H1 (cell line): ENCODE results near the gene TMEM127. TPM values are rescaled to one million over a fixed set of nuclear protein-coding genes. Genes with fewer than 3 reads are reported as not detected.

Experiments
- CTCF ChIA-PET: fragments of 300-600 bp; sonication (Branson Sonifier 250); formaldehyde crosslinking; loops from one replicate; lab custom pipeline; 2021; ENCODE audit not compliant: partially characterized antibody; lab: Charles Lee
- POLR2A ChIA-PET: fragments of 300-600 bp; sonication (Branson Sonifier 250); formaldehyde crosslinking; loops from one replicate; lab custom pipeline; 2021; ENCODE audit warnings: inconsistent platforms; ENCODE audit not compliant: partially characterized antibody; lab: Charles Lee
- DNase-seq, 2 experiments: peaks; one replicate each; pipeline versions ENCODE4 v3.0.0 to v3.0.0-alpha.2; 2010 to 2022; ENCODE audit warnings: low spot score in 2 of 2, low read depth in 1 of 2, mixed read lengths in 1 of 2
- FAIRE-seq: peaks from 2 replicates; lab custom pipeline; 2011; peaks lifted over from hg19 to GRCh38; lab: Jason Lieb, UNC
- H2AFZ ChIP-seq: 2 replicates; pipeline ENCODE4 v1.8.1; 2012; ENCODE audit warnings: low read length, inconsistent platforms
- H2AK5ac ChIP-seq: 2 replicates; pipeline ENCODE4 v1.6.1; 2013; ENCODE audit warnings: low read depth, low read length
- H2BK120ac ChIP-seq: replicated peaks from 2 replicates; pipeline ENCODE3; 2013; ENCODE audit warnings: low read depth, low read length, inconsistent platforms
- H2BK12ac ChIP-seq: 2 replicates; pipeline ENCODE4 v1.6.1; 2013; ENCODE audit warnings: low read depth, low read length
- H2BK15ac ChIP-seq: 2 replicates; pipeline ENCODE4 v1.6.1; 2013; ENCODE audit warnings: low read length
- H2BK20ac ChIP-seq: 2 replicates; pipeline ENCODE4 v1.6.1; 2013; ENCODE audit warnings: low read length
- H2BK5ac ChIP-seq: 2 replicates; pipeline ENCODE4 v1.6.1; 2013; ENCODE audit warnings: low read depth, low read length
- H3K14ac ChIP-seq: 2 replicates; pipeline ENCODE4 v1.6.1; 2013; ENCODE audit warnings: inconsistent platforms; ENCODE audit not compliant: insufficient read length
- H3K18ac ChIP-seq: 2 replicates; pipeline ENCODE4 v1.6.1; 2013; ENCODE audit warnings: low read length; ENCODE audit errors: extremely low read depth
- H3K23ac ChIP-seq: 2 replicates; pipeline ENCODE4 v1.6.1; 2013; ENCODE audit warnings: inconsistent platforms; ENCODE audit not compliant: insufficient read length
- H3K23me2 ChIP-seq: 2 replicates; pipeline ENCODE4 v1.6.1; 2013; ENCODE audit warnings: low read depth, low read length
- H3K27ac ChIP-seq: 2 replicates; pipeline ENCODE4 v1.6.1; 2011; ENCODE audit warnings: low read depth, low read length, inconsistent platforms
- H3K27me3 ChIP-seq, 4 experiments: replicated peaks in 1 of 4; 1 replicate in 1 of 4; 2 replicates in 3 of 4; pipeline versions ENCODE4 v1.6.1 to v1.8.1; 2011 to 2013; ENCODE audit warnings: low read length in 3 of 4, mild to moderate bottlenecking in 3 of 4, inconsistent platforms in 2 of 4, mixed read lengths in 2 of 4, moderate library complexity in 1 of 4; ENCODE audit not compliant: control insufficient read depth in 3 of 4, insufficient read depth in 3 of 4; ENCODE audit errors: extremely low read depth in 1 of 4
- H3K36me3 ChIP-seq, 4 experiments: 2 replicates each; pipeline versions ENCODE4 v1.6.1 to v1.8.1; 2011 to 2013; ENCODE audit warnings: mild to moderate bottlenecking in 4 of 4, low read length in 3 of 4, moderate library complexity in 2 of 4, control low read depth in 1 of 4, inconsistent platforms in 1 of 4; ENCODE audit not compliant: insufficient read depth in 4 of 4, control insufficient read depth in 2 of 4
- H3K4ac ChIP-seq: replicated peaks from 2 replicates; pipeline ENCODE3; 2013; ENCODE audit warnings: low read length, low read depth, mixed read lengths, inconsistent platforms; ENCODE audit not compliant: insufficient read length
- H3K4me1 ChIP-seq, 4 experiments: replicated peaks in 1 of 4; 1 replicate in 1 of 4; 2 replicates in 3 of 4; pipeline versions ENCODE4 v1.6.1 to v1.8.1; 2011 to 2013; ENCODE audit warnings: low read length in 3 of 4, inconsistent platforms in 2 of 4, mixed read lengths in 1 of 4; ENCODE audit not compliant: insufficient read depth in 4 of 4, control insufficient read depth in 3 of 4
- H3K4me2 ChIP-seq, 2 experiments: 2 replicates each; pipeline versions ENCODE4 v1.6.1 to v1.8.1; 2011 to 2013; ENCODE audit warnings: low read depth in 2 of 2, low read length in 2 of 2, control low read depth in 1 of 2, inconsistent platforms in 1 of 2, mild to moderate bottlenecking in 1 of 2; ENCODE audit not compliant: insufficient read depth in 1 of 2
- H3K4me3 ChIP-seq, 4 experiments: fragments of 200-600, 300-600 bp in 1 of 4; sonication (generic), shearing (Covaris generic), sonication (Bioruptor Twin) in 1 of 4; 2 replicates each; pipeline versions ENCODE4 v1.5.1 to v1.8.1; 2011 to 2016; ENCODE audit warnings: low read length in 4 of 4, low read depth in 3 of 4, control low read depth in 2 of 4, inconsistent platforms in 2 of 4, mild to moderate bottlenecking in 2 of 4, mixed read lengths in 1 of 4, moderate library complexity in 1 of 4; ENCODE audit not compliant: insufficient read depth in 2 of 4; ENCODE audit errors: extremely low read depth in 1 of 4
- H3K56ac ChIP-seq: replicated peaks from 2 replicates; pipeline ENCODE3; 2013; ENCODE audit warnings: low read depth, mild to moderate bottlenecking, mixed read lengths, low read length, inconsistent platforms; ENCODE audit not compliant: insufficient read length
- H3K79me1 ChIP-seq: 2 replicates; pipeline ENCODE4 v1.6.1; 2013; ENCODE audit warnings: low read depth, low read length, control low read depth
- H3K79me2 ChIP-seq, 2 experiments: 2 replicates each; pipeline versions ENCODE4 v1.6.1 to v1.8.1; 2012 to 2013; ENCODE audit warnings: low read length in 2 of 2, mild to moderate bottlenecking in 2 of 2, inconsistent platforms in 1 of 2; ENCODE audit not compliant: insufficient read depth in 2 of 2, control insufficient read depth in 1 of 2
- H3K9ac ChIP-seq, 4 experiments: replicated peaks in 1 of 4; 1 replicate in 1 of 4; 2 replicates in 3 of 4; pipeline versions ENCODE4 v1.6.1 to v1.8.1; 2011 to 2013; ENCODE audit warnings: low read depth in 3 of 4, low read length in 3 of 4, control low read depth in 2 of 4, mild to moderate bottlenecking in 2 of 4, moderate library complexity in 2 of 4, inconsistent platforms in 1 of 4; ENCODE audit errors: extremely low read depth in 1 of 4
- H3K9me3 ChIP-seq, 2 experiments: 2 replicates each; pipeline versions ENCODE4 v1.6.1 to v1.8.1; 2012 to 2013; ENCODE audit warnings: mild to moderate bottlenecking in 2 of 2, moderate library complexity in 2 of 2, control low read depth in 1 of 2, inconsistent platforms in 1 of 2, low read depth in 1 of 2, low read length in 1 of 2, mixed read lengths in 1 of 2; ENCODE audit not compliant: insufficient read depth in 2 of 2
- H4K20me1 ChIP-seq, 2 experiments: replicated peaks in 1 of 2; 2 replicates each; pipeline versions ENCODE3 to v1.8.1; 2011 to 2013; ENCODE audit warnings: inconsistent platforms in 2 of 2, low read length in 2 of 2, mild to moderate bottlenecking in 1 of 2; ENCODE audit not compliant: insufficient read depth in 2 of 2, control insufficient read depth in 1 of 2
- H4K5ac ChIP-seq: 2 replicates; pipeline ENCODE4 v1.6.1; 2013; ENCODE audit warnings: low read length, low read depth, mixed read lengths, inconsistent platforms; ENCODE audit not compliant: insufficient read length
- H4K8ac ChIP-seq: 2 replicates; pipeline ENCODE4 v1.8.0; 2013; ENCODE audit warnings: mild to moderate bottlenecking, moderate library complexity, low read length, inconsistent platforms; ENCODE audit not compliant: insufficient read depth; ENCODE audit errors: extremely low read depth
- H4K91ac ChIP-seq: replicated peaks from 2 replicates; pipeline ENCODE3; 2013; ENCODE audit warnings: low read length, mixed read lengths, inconsistent platforms; ENCODE audit not compliant: insufficient read length
- BCL11A ChIP-seq, 2 experiments: IDR thresholded peaks; one replicate each; pipeline ENCODE4 v1.6.1; 2011; ENCODE audit warnings: low read depth in 2 of 2, low read length in 2 of 2, mild to moderate bottlenecking in 2 of 2
- EGR1 ChIP-seq: IDR thresholded peaks from 2 replicates; pipeline ENCODE4 v1.6.1; 2011; ENCODE audit warnings: low read depth, low read length, borderline replicate concordance
- HDAC6 ChIP-seq: IDR thresholded peaks from one replicate; pipeline ENCODE4 v1.7.1; 2012; ENCODE audit warnings: low read depth, mild to moderate bottlenecking, inconsistent platforms, low read length, moderate library complexity
- JUN ChIP-seq: IDR thresholded peaks from 2 replicates; pipeline ENCODE4 v1.6.1; 2011; ENCODE audit warnings: low read depth, mild to moderate bottlenecking, improper control_type of control experiment, low read length
- POLR2A ChIP-seq, 2 experiments: IDR thresholded peaks; 1 replicate in 1 of 2; 2 replicates in 1 of 2; pipeline ENCODE4 v1.6.1; 2011; ENCODE audit warnings: low read depth in 2 of 2, low read length in 2 of 2, mild to moderate bottlenecking in 2 of 2; ENCODE audit errors: control extremely low read depth in 1 of 2
- POU5F1 ChIP-seq: IDR thresholded peaks from 2 replicates; pipeline ENCODE4 v1.6.1; 2011; ENCODE audit warnings: low read depth, mild to moderate bottlenecking, low read length, moderate library complexity
- SP2 ChIP-seq: IDR thresholded peaks from 2 replicates; pipeline ENCODE4 v1.6.1; 2012; ENCODE audit warnings: mild to moderate bottlenecking, low read length, inconsistent platforms
- WGBS, 2 experiments: shearing (Covaris generic) in 1 of 2; methylation state at CpG; one replicate each; pipeline versions ENCODE4 v1.1.6 to v1.1.7; 2013 to 2015; ENCODE audit warnings: low lambda C conversion rate in 2 of 2, mixed read lengths in 2 of 2, inconsistent platforms in 1 of 2, low coverage in 1 of 2, missing lambda C conversion rate in 1 of 2; ENCODE audit not compliant: insufficient replicate concordance in 2 of 2, insufficient coverage in 1 of 2, insufficient read length in 1 of 2; ENCODE audit errors: extremely low coverage in 1 of 2, missing lambda C conversion rate in 1 of 2; 5-methylcytosine and 5-hydroxymethylcytosine counted together
- long read RNA-seq, 2 experiments: library from RNA in 1 of 2; library from capped mRNA in 1 of 2; stranded (forward); transcript quantifications; one replicate each; pipeline ENCODE4 v2.0.0, GENCODE V29; 2021; ENCODE audit warnings: inconsistent platforms in 1 of 2
- polyA minus RNA-seq, 3 experiments: library from RNA; depleted of rRNA, polyadenylated mRNA; stranded (reverse); fragments of >200 nt; gene quantifications; 1 replicate in 2 of 3; 2 replicates in 1 of 3; pipeline ENCODE4 v1.2.3, GENCODE V29; 2011
- polyA plus RNA-seq, 7 experiments: library from polyadenylated mRNA; depleted of rRNA in 3 of 7; stranded (reverse) in 5 of 7; unstranded in 2 of 7; fragments of >200 nt in 5 of 7; fragments of 200-250 nt in 2 of 7; gene quantifications; 1 replicate in 5 of 7; 2 replicates in 1 of 7; 4 replicates in 1 of 7; pipeline versions ENCODE4 v1.2.1 to v1.2.3, GENCODE V29; 2011 to 2013; ENCODE audit warnings: missing spikeins in 2 of 7, mixed read lengths in 2 of 7
- total RNA-seq: library from RNA; stranded (reverse); fragmentation: NEBNext Ultra II Directional; extraction: Animal tissue kit (Norgen Biotek cat#: 25700); gene quantifications from 2 replicates; pipeline ENCODE4 v1.2.1, GENCODE V29; 2021

The TMEM127 gene, protein sequence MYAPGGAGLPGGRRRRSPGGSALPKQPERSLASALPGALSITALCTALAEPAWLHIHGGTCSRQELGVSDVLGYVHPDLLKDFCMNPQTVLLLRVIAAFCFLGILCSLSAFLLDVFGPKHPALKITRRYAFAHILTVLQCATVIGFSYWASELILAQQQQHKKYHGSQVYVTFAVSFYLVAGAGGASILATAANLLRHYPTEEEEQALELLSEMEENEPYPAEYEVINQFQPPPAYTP
- total RNA-seq (25.0 and 25.4 TPM in 2 replicates), polyA plus RNA-seq (2011; rRNA removed) (41.0 and 45.1 TPM in 2 replicates), polyA minus RNA-seq (2011; rRNA and poly(A)+ RNA removed) (35.4 and 37.9 TPM in 2 replicates)
- 18.7 TPM for polyA plus RNA-seq (2011; cell fraction: cytosol; rRNA removed)
- polyA plus RNA-seq (2011; cell fraction: nucleus; rRNA removed) = 27.6 TPM
- polyA plus RNA-seq (2012, experiment 1 of 2) = 16.6 to 20.6 TPM (median 18.4 TPM) in 4 replicates
- polyA plus RNA-seq (2012, experiment 2 of 2) = 14.4 TPM
- polyA plus RNA-seq (2013, experiment 1 of 2) = 26.3 TPM
- polyA plus RNA-seq (2013, experiment 2 of 2) = 30.3 TPM
- polyA minus RNA-seq (2011; cell fraction: cytosol; rRNA and poly(A)+ RNA removed) = 15.1 TPM
- polyA minus RNA-seq (2011; cell fraction: nucleus; rRNA and poly(A)+ RNA removed) = 12.3 TPM
- long read RNA-seq, experiment 1, full-length matches to known transcripts = 8 of 21 reads
- long read RNA-seq, experiment 1, partial matches to known transcripts = 4 of 21 reads
- long read RNA-seq, experiment 1, other reads (novel, unspliced or antisense) = 9 of 21 reads
- long read RNA-seq, experiment 2 = 0 reads

DNA sequence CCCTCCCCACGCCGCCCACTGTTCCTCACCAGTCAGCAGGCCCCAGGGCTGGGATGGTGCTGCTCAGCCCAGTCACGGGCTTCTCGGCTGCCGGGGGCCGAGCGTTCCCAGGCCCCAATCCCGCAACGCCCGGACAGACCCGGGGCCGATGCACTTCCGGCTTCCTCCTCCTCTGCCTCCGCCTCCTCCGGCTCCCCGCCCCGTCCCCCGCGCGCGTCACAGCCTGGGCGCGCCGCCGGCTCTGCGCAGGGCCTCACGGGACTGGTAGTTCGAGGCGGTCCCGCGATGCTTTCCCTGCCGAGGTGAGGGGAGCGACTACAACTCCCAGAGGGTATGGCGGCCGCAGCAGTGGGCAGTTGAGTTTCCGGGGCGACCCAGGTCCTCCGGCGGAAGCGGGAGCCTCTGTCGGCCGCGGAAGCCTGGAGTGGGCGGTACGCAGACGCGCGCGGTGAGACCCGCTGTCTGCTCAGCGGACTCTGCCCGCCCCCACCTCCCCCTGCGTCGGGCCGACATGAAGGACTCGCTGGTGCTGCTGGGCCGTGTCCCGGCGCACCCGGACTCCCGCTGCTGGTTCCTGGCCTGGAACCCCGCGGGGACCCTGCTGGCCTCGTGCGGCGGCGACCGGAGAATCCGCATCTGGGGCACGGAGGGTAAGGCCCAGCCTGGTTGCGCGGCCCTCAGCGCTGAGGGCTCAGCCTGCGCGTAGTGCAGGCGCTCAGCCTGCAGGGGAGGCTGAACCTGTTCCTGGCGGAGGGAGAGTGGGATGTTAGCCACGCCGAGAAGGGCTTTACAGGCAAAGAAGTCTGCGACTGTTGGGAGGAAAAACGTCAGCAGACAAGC, at the start of gene TMEM127, which contains the start of gene CIAO1:
Gene TMEM127, minus strand, starts transcription at position 158 of the 840 bp plus-strand sequence. CDS start 616 bp downstream, outside the sequence.
Gene CIAO1, plus strand, starts transcription at position 386 of the 840 bp plus-strand sequence. Its CDS starts 126 bp downstream, at position 512.
- peak; percentile 84 to 95 for DNase-seq
- POLR2A ChIA-PET = interaction anchor here (0.7 to 1.0 kb wide), 2 partner anchors 58 to 259 kb away, joined by 3 to 5 read pairs; partner anchors contain the start of gene STARD7
- no peak within 1 kb of the TSS for H3K4ac ChIP-seq
- peaks cover 14% of the 10 kb centered on the region for H3K79me1 ChIP-seq
- no peak within 1 kb of the TSS for H2BK120ac ChIP-seq
- no peak within 1 kb of the TSS for H3K14ac ChIP-seq
- H3K9ac ChIP-seq = peak within 1 kb of the TSS; percentile 64 to 90 (median 76)
- no peak within 1 kb of the TSS for H4K91ac ChIP-seq
- H4K20me1 ChIP-seq = peaks cover 10 to 24% of the 10 kb centered on the region in 2 experiments
- H3K56ac ChIP-seq = peak within 1 kb of the TSS; percentile 63
- CTCF ChIA-PET = interaction anchor here (0.7 to 2.4 kb wide), 17 partner anchors 11 to 243 kb away, joined by 3 to 8 read pairs (median 4); partner anchors contain the start of gene ASTL
- no peak within 1 kb of the TSS for H2BK12ac ChIP-seq
- H3K18ac ChIP-seq = peak within 1 kb of the TSS; percentile 71
- no peak for FAIRE-seq
- no peak within 1 kb of the TSS for H2BK20ac ChIP-seq
- H3K9me3 ChIP-seq = no peaks in the 10 kb centered on the region
- H2AK5ac ChIP-seq = no peak within 1 kb of the TSS
- WGBS, 2 experiments = 3% methylated on average over 63 of the region's 81 CpGs; no CpG with 5 or more reads in 1 of the 2 experiments
- peak within 1 kb of the TSS; percentile 87 for H4K8ac ChIP-seq
- no peaks in the 10 kb centered on the region for H3K27me3 ChIP-seq
- H3K27ac ChIP-seq = peak within 1 kb of the TSS; percentile 61; the same call in 1 of the 2 replicates
- H2BK15ac ChIP-seq = no peak within 1 kb of the TSS
- H3K4me3 ChIP-seq = peak within 1 kb of the TSS; percentile 69 to 89 (median 82)
- H3K23me2 ChIP-seq = peaks cover 11% of the 10 kb centered on the region; the same call in 1 of the 2 replicates
- H2BK5ac ChIP-seq = peak within 1 kb of the TSS; percentile 85; the same call in 1 of the 2 replicates
- H3K4me2 ChIP-seq = peak within 1 kb of the TSS; percentile 90 to 99
- peaks cover 0 to 30% of the 10 kb centered on the region in 2 experiments; a peak in 3 of 4 replicates for H3K79me2 ChIP-seq
- peak within 1 kb of the TSS; percentile 58 for H4K5ac ChIP-seq
- no peak within 1 kb of the TSS for H3K23ac ChIP-seq
- H3K4me1 ChIP-seq = peaks cover 0 to 10% (median under 1%) of the 10 kb centered on the region in 4 experiments; a peak in 5 of 7 replicates
- peaks cover 6 to 25% (median 14%) of the 10 kb centered on the region in 4 experiments for H3K36me3 ChIP-seq
- H2AFZ ChIP-seq = peak within 1 kb of the TSS; percentile 93
- no peak for TF ChIP-seq EGR1
- no peak for TF ChIP-seq POU5F1
- TF ChIP-seq SP2 = no peak
- no peak for TF ChIP-seq BCL11A (IDR thresholded peaks at IDR 0.05; ENCODE audit: low read depth in 2 of 2, low read length in 2 of 2)
- TF ChIP-seq HDAC6 = no peak
- TF ChIP-seq JUN = no peak
- peak in 1 of 2 experiments; percentile 73; a peak in 2 of 3 replicates for TF ChIP-seq POLR2A (IDR thresholded peaks at IDR 0.05; ENCODE audit: control extremely low read depth in 1 of 2, low read depth in 2 of 2, low read length in 2 of 2)
